Measurements from ENCODE around the gene ARHGAP45. TPM values are rescaled to one million over a fixed set of nuclear protein-coding genes. Genes with fewer than 3 reads are reported as not detected.
A peak's percentile ranks its signal among the peaks of the same experiment; 100 is the strongest.

Gene ARHGAP45
- total RNA-seq, 2 experiments from 2014 or later = 136 to 150 TPM

- no peak for ATAC-seq
- intact Hi-C loops (cut with micrococcal nuclease) = no loop called here
- no peak for TF ChIP-seq CTCF (IDR thresholded peaks at IDR 0.05)
- Mint-ChIP-seq H3K27me3 (no peaks in the 10 kb centered on the region), H3K27ac (no peak overlapping the region), H3K9me3 (no peaks in the 10 kb centered on the region), H3K36me3 (ENCODE audit: low read depth) (peaks cover 14% of the 10 kb centered on the region), H3K4me3 (no peak overlapping the region), H3K4me1 (ENCODE audit: low read depth) (no peaks in the 10 kb centered on the region)
- ChIA-PET POLR2A (interaction anchor here (0.6 kb wide), 1 partner anchor 11 kb away, joined by 3 read pairs; no protein-coding TSS in a partner anchor), CTCF (no interaction called here)
- DNase-seq = no peak
Observed at GRCh38 chr19:1118999-1119398, 52.0 kb downstream of the ARHGAP45 start.

- no peak for TF ChIP-seq CTCF (IDR thresholded peaks at IDR 0.05)
- H3K36me3 Mint-ChIP-seq (ENCODE audit: low read depth) = peaks cover 14% of the 10 kb centered on the region
- H3K4me1 Mint-ChIP-seq (ENCODE audit: low read depth) = no peaks in the 10 kb centered on the region
- DNase-seq (no peak), ATAC-seq (no peak)
- intact Hi-C loops (cut with micrococcal nuclease) = no loop called here
- H3K27me3 Mint-ChIP-seq = no peaks in the 10 kb centered on the region
- H3K9me3 Mint-ChIP-seq = no peaks in the 10 kb centered on the region
- H3K27ac Mint-ChIP-seq = no peak overlapping the region
- no peak overlapping the region for H3K4me3 Mint-ChIP-seq
- POLR2A ChIA-PET = interaction anchor here (0.6 kb wide), 2 partner anchors 10 to 11 kb away, joined by 3 read pairs; no protein-coding TSS in a partner anchor
- CTCF ChIA-PET = no interaction called here
Observed at GRCh38 chr19:1119475-1120217, 52.7 kb downstream of the ARHGAP45 start.

GRCh38 chr19:1121395-1121794 is 54.4 kb downstream of the ARHGAP45 start:
- Mint-ChIP-seq H3K27ac (no peak overlapping the region), H3K27me3 (no peaks in the 10 kb centered on the region), H3K36me3 (ENCODE audit: low read depth) (peaks cover 20% of the 10 kb centered on the region), H3K4me3 (no peak overlapping the region), H3K9me3 (no peaks in the 10 kb centered on the region), H3K4me1 (ENCODE audit: low read depth) (no peaks in the 10 kb centered on the region)
- ATAC-seq (no peak), DNase-seq (no peak)
- intact Hi-C loops (cut with micrococcal nuclease) = no loop called here
- no peak for TF ChIP-seq CTCF (IDR thresholded peaks at IDR 0.05)
- ChIA-PET CTCF (no interaction called here), POLR2A (interaction anchor here (1.0 to 3.3 kb wide), 4 partner anchors 9 to 17 kb away, joined by 3 to 10 read pairs (median 4); partner anchors contain the start of gene GPX4)

GRCh38 chr19:1122021-1122971 is 55.3 kb downstream of the ARHGAP45 start:
- ChIA-PET CTCF (interaction anchor here (2.3 kb wide), 1 partner anchor 9 kb away, joined by 11 read pairs; no protein-coding TSS in a partner anchor), POLR2A (interaction anchor here (0.6 to 3.3 kb wide), 5 partner anchors 8 to 20 kb away, joined by 3 to 11 read pairs (median 4); no protein-coding TSS in a partner anchor)
- H3K4me1 Mint-ChIP-seq (ENCODE audit: low read depth) = peaks cover 3% of the 10 kb centered on the region
- H3K4me3 Mint-ChIP-seq = no peak overlapping the region
- H3K9me3 Mint-ChIP-seq = no peaks in the 10 kb centered on the region
- intact Hi-C loops (cut with micrococcal nuclease) = no loop called here
- no peak overlapping the region for H3K27ac Mint-ChIP-seq
- peaks cover 24% of the 10 kb centered on the region for H3K36me3 Mint-ChIP-seq (ENCODE audit: low read depth)
- TF ChIP-seq CTCF (IDR thresholded peaks at IDR 0.05) = no peak
- no peak for DNase-seq
- peak; percentile 8 for ATAC-seq
- H3K27me3 Mint-ChIP-seq = no peaks in the 10 kb centered on the region

All from activated CD8-positive, alpha-beta T cell treated with anti-CD3 and anti-CD28 coated beads for 36 hours (primary cell).